ENCODE results near the gene PSENEN.

Gene PSENEN

GRCh38 chr19:35748106-35749020, 2.9 kb downstream of the PSENEN start, which contains the start of gene LIN37:
Gene LIN37, plus strand, starts transcription at chr19:35748576. Its CDS starts 149 bp downstream, at chr19:35748725.
- Mint-ChIP-seq H3K27me3 (no peaks in the 10 kb centered on the region), H3K9me3 (no peaks in the 10 kb centered on the region), H3K27ac (peak within 1 kb of the TSS; percentile 98), H3K4me1 (ENCODE audit: low read depth) (peaks cover 49% of the 10 kb centered on the region), H3K36me3 (ENCODE audit: low read depth) (peaks cover 49% of the 10 kb centered on the region), H3K4me3 (peak within 1 kb of the TSS; percentile 97)
- peak; percentile 96 for DNase-seq

GRCh38 chr19:35750167-35750566, 4.7 kb downstream of the PSENEN start:
- Mint-ChIP-seq H3K36me3 (ENCODE audit: low read depth) (peaks cover 51% of the 10 kb centered on the region), H3K9me3 (no peaks in the 10 kb centered on the region), H3K4me1 (ENCODE audit: low read depth) (peaks cover 40% of the 10 kb centered on the region), H3K27ac (peak overlapping the region; percentile 38), H3K27me3 (peaks cover 1% of the 10 kb centered on the region), H3K4me3 (peak overlapping the region; percentile 41)
- DNase-seq, result no peak

GRCh38 chr19:35751839-35752745, 6.6 kb downstream of the PSENEN start:
- Mint-ChIP-seq H3K4me3 (no peak overlapping the region), H3K4me1 (ENCODE audit: low read depth) (peaks cover 38% of the 10 kb centered on the region)

GRCh38 chr19:35752746-35753350, 7.4 kb downstream of the PSENEN start:
- H3K27me3 Mint-ChIP-seq, result peaks cover 8% of the 10 kb centered on the region
- peaks cover 39% of the 10 kb centered on the region for H3K36me3 Mint-ChIP-seq (ENCODE audit: low read depth)
- H3K4me1 Mint-ChIP-seq (ENCODE audit: low read depth), result peaks cover 38% of the 10 kb centered on the region
- H3K27ac Mint-ChIP-seq, result no peak overlapping the region
- H3K4me3 Mint-ChIP-seq, result no peak overlapping the region
- DNase-seq, result no peak
- no peaks in the 10 kb centered on the region for H3K9me3 Mint-ChIP-seq

More at GRCh38 chr19:35751839-35752745, 6.6 kb downstream of the PSENEN start:
- no peak for DNase-seq
- Mint-ChIP-seq H3K9me3 (no peaks in the 10 kb centered on the region), H3K27me3 (peaks cover 8% of the 10 kb centered on the region), H3K27ac (no peak overlapping the region), H3K36me3 (ENCODE audit: low read depth) (peaks cover 43% of the 10 kb centered on the region)

- no peaks in the 10 kb centered on the region for H3K9me3 Mint-ChIP-seq
- DNase-seq, result no peak
- peaks cover 8% of the 10 kb centered on the region for H3K27me3 Mint-ChIP-seq
- H3K4me3 Mint-ChIP-seq, result no peak overlapping the region
- H3K4me1 Mint-ChIP-seq (ENCODE audit: low read depth), result peaks cover 32% of the 10 kb centered on the region
- H3K36me3 Mint-ChIP-seq (ENCODE audit: low read depth), result peaks cover 39% of the 10 kb centered on the region
- H3K27ac Mint-ChIP-seq, result no peak overlapping the region
Observed at GRCh38 chr19:35753634-35754369, 8.4 kb downstream of the PSENEN start.

GRCh38 chr19:35754370-35755130, 9.1 kb downstream of the PSENEN start:
- Mint-ChIP-seq H3K9me3 (no peaks in the 10 kb centered on the region), H3K27ac (no peak overlapping the region), H3K36me3 (ENCODE audit: low read depth) (peaks cover 45% of the 10 kb centered on the region), H3K4me1 (ENCODE audit: low read depth) (peaks cover 35% of the 10 kb centered on the region), H3K4me3 (no peak overlapping the region), H3K27me3 (peaks cover 8% of the 10 kb centered on the region)
- DNase-seq, result no peak

GRCh38 chr19:35755131-35755549, 9.7 kb downstream of the PSENEN start:
- peaks cover 36% of the 10 kb centered on the region for H3K4me1 Mint-ChIP-seq (ENCODE audit: low read depth)
- H3K4me3 Mint-ChIP-seq, result no peak overlapping the region
- H3K36me3 Mint-ChIP-seq (ENCODE audit: low read depth), result peaks cover 50% of the 10 kb centered on the region
- no peaks in the 10 kb centered on the region for H3K9me3 Mint-ChIP-seq
- no peak for DNase-seq
- H3K27me3 Mint-ChIP-seq, result peaks cover 8% of the 10 kb centered on the region
- peak overlapping the region; percentile 14 for H3K27ac Mint-ChIP-seq

GRCh38 chr19:35755550-35756376, 10.3 kb downstream of the PSENEN start:
- H3K36me3 Mint-ChIP-seq (ENCODE audit: low read depth), result peaks cover 55% of the 10 kb centered on the region
- H3K9me3 Mint-ChIP-seq, result no peaks in the 10 kb centered on the region
- H3K27ac Mint-ChIP-seq, result no peak overlapping the region
- peak overlapping the region; percentile 57 for H3K4me3 Mint-ChIP-seq
- peak; percentile 75 for DNase-seq
- H3K4me1 Mint-ChIP-seq (ENCODE audit: low read depth), result peaks cover 36% of the 10 kb centered on the region
- peaks cover 8% of the 10 kb centered on the region for H3K27me3 Mint-ChIP-seq

- H3K36me3 Mint-ChIP-seq (ENCODE audit: low read depth), result peaks cover 61% of the 10 kb centered on the region
Observed at GRCh38 chr19:35756377-35757230, 11.2 kb downstream of the PSENEN start, which contains the start of gene HSPB6. Gene HSPB6, minus strand, starts transcription at chr19:35757029. Its CDS starts 21 bp downstream, at chr19:35757008.

GRCh38 chr19:35757231-35757748, 11.8 kb downstream of the PSENEN start:
- H3K27ac Mint-ChIP-seq, result peak overlapping the region; percentile 94
- H3K36me3 Mint-ChIP-seq (ENCODE audit: low read depth), result peaks cover 66% of the 10 kb centered on the region
- H3K27me3 Mint-ChIP-seq, result peaks cover 8% of the 10 kb centered on the region
- peaks cover 36% of the 10 kb centered on the region for H3K4me1 Mint-ChIP-seq (ENCODE audit: low read depth)
- DNase-seq, result no peak
- no peaks in the 10 kb centered on the region for H3K9me3 Mint-ChIP-seq
- H3K4me3 Mint-ChIP-seq, result peak overlapping the region; percentile 92

More at GRCh38 chr19:35756377-35757230, 11.2 kb downstream of the PSENEN start, which contains the start of gene HSPB6:
- H3K4me3 Mint-ChIP-seq, result peak within 1 kb of the TSS; percentile 92
- no peaks in the 10 kb centered on the region for H3K9me3 Mint-ChIP-seq
- H3K4me1 Mint-ChIP-seq (ENCODE audit: low read depth), result peaks cover 36% of the 10 kb centered on the region
- DNase-seq, result no peak
- peaks cover 8% of the 10 kb centered on the region for H3K27me3 Mint-ChIP-seq
- peak within 1 kb of the TSS; percentile 94 for H3K27ac Mint-ChIP-seq

- Mint-ChIP-seq H3K36me3 (ENCODE audit: low read depth) (peaks cover 61% of the 10 kb centered on the region), H3K4me1 (ENCODE audit: low read depth) (peaks cover 36% of the 10 kb centered on the region), H3K4me3 (peak within 1 kb of the TSS; percentile 92), H3K27ac (peak within 1 kb of the TSS; percentile 94), H3K27me3 (peaks cover 8% of the 10 kb centered on the region), H3K9me3 (no peaks in the 10 kb centered on the region)
- peak; percentile 98 for DNase-seq
Observed at GRCh38 chr19:35757749-35758608, 12.5 kb downstream of the PSENEN start, which contains the start of gene PROSER3. Gene PROSER3, plus strand, starts transcription at chr19:35758176. Its CDS starts 40 bp downstream, at chr19:35758216.
